Effector CD4-positive, alpha-beta T cell (primary cell): Measurements from ENCODE around the gene PAX7.

Source experiments
- DNase-seq: peaks from one replicate; pipeline ENCODE4 v3.0.0-alpha.2; 2020

PAX7 gene

DNA sequence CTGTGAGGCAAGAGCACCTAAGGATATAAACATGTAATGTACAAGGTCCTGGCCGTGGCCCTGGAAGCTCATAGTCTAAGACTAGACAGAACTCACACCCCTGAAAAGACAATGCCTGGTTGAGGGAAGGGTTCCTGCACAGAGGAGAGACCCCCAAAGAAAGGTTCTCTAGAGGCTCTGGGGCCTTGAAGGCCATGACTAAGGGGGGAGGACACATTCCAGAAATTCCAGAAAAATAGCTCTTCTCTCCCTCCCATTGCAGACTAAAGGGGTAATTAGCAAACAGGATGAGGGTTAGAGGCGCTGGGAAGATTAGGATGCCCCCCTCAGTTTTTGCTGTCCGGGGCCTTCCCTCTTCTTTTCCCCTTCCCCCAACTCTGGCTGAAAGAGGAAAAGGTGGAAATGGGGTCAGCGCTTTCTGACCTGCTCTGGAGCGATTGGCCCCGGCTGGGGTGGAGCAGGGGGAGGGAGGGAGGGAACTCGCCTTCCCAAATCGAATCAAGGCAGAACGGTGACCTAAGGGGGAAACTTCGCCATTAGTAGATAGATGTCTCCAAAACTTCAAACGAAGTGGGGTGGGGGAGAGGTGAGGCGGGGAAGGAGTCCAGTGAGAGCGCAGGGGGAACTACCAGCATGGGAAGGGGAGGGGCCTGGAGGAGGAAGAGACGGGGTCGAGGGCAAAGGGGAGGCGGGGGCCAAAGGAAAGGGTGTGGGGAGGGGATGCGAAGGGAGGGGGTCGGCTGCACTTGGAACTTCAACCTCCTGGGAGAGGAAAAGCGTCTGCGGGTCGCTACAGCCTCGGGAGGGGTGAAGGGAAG is 11.8 kb downstream of the PAX7 start:
- DNase-seq, result no peak

DNA sequence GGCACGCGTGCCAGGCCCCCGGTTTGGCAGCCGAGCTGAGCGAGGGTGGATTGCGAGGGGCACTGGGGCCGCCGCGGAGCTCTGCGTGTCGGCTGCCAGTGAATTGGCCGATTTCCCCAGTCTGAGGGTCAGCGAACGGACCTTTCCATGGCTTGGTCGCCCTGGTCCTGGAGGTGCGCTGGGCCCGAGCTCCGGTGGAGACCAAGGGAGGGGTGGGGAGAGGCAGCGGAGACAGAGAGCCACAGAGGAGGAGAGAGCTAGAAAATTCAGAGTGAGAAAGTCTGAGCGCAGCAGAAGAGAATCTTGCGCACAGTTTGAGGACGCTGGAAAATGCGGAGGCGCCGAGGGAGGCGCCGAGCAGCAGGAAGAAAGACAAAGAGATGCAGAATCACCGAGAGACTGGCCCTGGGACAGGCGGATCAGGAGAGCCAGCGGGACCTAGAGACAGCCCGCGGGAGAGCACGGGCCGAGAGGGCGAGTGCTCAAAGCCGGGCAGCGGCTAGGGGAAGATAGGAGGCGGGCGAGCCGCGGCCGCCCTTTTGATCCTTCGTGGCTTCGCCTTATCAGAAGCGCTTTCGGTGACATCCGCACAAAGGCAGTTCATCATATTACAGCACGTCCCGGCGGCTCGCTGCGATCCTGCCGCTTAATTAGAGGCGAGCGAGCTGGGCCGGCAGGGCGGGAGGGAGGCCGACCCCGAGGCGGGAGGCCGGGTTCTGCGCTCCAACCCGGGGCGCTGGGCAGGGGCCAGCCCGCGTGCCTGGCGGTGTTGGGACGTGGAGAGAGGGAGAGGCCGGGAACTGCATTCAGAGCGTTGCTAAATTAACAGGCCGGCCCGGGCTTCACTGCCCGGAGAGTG is 12.7 kb downstream of the PAX7 start:
- DNase-seq, result no peak

- no peak for DNase-seq
Measured at GRCh38 chr1:18644013-18644399, 13.4 kb downstream of the PAX7 start.

DNA sequence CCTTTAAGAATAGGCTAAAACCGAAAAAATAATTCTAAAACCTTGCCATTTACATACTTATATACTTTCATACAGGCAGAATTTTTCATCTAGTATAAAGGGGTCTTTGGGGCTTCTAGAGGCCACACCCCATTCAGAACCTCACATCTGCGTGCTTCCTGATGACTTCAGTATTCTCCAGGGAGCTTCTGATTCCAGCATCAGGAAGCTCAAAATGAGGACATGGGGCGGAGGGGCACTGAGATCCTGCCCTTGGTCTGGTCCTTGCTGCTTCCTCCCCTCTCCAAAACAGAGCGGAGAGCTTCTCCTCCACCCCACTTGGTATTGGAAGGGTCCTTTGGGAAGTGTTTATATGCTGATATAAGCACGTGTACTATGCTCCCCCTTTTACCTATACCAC is 13.8 kb downstream of the PAX7 start:
- DNase-seq, result no peak

GRCh38 chr1:18644973-18645746 is 14.5 kb downstream of the PAX7 start:
- no peak for DNase-seq

- DNase-seq, result no peak
Measured at GRCh38 chr1:18645747-18646090, 15.1 kb downstream of the PAX7 start.

DNA sequence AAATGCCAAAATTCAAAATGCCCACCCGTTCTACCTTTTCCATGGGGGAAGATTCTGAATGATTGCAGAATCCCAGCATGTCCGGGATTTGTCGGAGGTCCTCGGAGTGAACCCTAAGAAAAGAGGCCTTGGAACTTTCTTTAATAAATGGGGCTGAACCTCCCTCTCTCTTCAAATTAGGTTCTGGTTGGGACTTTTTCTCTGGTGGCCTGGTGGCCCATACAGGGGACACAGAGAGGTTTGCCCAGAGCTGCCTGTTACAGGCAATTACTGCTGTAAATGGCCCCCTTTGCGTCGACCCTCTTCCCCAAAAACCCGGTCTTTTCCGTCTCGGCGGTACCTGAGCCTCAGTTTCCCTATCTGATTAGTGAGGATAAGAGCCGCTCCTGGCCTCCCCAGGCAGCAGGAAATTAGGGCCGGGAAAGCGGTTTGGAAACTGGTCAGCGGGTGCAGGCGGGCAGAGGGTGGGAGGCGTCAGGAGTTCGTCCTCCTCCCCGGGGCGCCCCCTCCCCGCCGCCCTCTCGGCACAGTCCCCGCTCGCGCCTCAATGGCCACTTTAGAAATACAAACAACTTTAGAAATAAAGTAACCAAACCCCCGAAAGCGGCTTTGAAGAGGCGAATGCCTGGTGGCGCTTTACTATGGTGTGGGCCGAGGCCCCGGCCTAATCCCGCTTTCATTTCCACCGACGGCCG is 15.6 kb downstream of the PAX7 start:
- no peak for DNase-seq

- no peak for DNase-seq
Measured at GRCh38 chr1:18646786-18647410, 16.3 kb downstream of the PAX7 start.

DNA sequence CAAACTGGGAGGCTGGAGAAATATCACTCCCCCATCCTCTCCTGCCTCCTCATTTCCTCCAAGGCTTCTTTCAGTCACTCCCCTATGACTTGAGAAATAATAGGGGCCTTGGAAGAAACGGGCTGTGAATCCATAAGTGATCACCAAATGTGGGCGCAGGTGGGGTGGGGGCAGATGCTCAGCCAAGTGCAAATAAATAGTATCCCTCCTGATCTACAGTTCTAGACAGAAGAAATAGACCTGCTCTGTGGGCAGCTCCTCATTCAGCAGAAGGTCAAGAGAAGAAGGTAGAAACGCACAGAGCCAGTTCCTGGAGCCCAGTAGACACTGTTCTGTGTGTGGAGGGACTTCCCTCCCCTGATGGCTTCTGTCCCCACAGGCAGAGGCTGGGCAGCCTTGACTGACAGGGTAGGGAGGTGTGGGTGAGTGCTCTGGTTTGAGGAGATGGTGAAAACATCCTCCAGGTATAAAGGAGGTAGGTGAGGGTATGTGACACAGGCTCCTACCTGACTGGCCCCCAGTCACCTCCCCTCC is 17.1 kb downstream of the PAX7 start:
- no peak for DNase-seq

DNA sequence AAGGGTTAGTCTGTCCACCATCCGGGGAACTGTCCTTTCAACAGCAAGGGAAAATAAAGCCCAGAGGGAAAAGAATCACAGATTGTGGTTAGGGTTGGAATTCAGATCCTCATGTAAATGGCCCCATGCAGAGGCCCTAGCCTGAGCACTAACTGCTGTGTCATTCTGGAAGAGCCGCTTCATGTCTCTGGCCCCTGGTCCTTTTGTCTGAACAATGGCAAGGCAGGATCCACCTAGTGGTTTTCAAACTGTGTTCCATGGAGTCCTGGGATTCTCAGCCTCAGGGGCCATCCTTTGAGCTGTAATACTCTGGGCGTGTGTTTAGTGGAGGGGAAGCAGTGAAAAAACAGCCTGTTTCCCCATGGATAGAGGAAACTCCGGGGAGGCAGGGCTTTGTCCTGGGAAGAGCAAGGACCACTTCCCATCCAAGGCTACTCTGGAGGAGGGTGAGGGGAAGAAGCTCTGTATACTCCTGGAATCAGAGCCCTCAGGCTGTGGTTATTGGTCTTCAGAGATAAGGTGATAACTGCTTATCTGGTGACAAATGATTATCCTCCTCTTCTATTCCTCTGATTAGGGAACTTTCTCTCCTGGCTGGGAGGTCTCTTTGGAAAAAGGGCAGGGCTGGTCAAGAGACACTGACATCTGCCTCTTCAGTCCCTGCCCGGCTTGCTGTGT is 19.2 kb downstream of the PAX7 start:
- no peak for DNase-seq

DNA sequence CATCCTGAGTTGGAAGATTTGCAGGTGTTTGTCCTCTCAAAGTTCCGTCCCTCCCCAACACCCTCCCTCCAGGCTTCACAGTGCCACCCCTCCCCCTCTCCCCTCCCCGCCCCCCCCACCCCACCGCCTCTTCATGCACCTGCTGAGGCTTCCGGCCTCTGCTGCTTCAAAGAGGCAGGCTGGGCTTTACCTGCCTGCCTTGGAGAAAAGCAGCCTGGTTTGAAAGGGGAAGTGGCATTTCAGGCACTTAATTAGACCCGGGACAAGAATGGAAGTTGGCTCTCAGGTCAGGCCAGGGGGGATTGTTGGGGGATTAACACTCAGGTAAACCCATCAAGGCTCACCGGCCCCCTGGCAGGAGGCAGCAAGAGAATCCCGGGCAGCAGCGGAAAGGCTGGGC is 21.1 kb downstream of the PAX7 start:
- no peak for DNase-seq

DNA sequence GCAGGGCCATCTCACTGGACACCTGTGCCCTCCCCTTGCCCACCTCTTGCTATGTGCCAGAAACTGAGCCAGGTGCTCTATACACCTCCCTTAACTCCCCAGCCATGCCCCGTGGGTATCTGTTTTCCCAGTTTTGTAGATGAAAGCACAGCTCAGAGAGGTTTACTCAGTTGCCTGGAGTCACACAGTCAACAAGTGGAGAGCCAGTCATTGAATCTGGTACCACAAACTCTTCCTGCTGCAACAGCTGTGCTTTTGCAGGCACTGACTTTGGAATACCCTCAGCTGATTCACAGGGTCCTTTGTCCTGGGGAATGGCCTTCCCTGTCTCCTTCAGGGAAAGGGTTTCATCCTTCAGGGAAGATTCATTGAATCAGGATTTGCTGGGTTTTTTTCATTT is 22.1 kb downstream of the PAX7 start:
- DNase-seq, result no peak

DNA sequence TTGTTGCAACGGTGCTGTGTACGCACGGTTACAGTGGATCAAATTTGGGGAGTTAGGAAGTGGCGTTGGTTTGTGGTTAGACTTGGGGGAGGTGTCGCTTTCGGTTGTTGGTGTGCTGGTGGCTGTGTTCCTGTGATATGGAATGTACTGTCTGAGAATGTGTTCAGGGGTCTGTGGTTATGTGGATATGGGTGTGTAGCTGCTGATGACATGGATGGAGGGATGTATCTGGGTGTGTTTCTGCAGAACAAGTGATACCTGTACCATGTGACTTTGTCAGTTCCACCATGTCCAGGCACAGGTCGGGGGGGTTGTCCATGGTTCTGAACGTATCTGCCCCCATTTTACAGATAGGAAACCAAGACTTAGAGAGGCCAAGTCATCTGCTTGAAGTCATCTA is 22.7 kb downstream of the PAX7 start:
- DNase-seq, result no peak

DNA sequence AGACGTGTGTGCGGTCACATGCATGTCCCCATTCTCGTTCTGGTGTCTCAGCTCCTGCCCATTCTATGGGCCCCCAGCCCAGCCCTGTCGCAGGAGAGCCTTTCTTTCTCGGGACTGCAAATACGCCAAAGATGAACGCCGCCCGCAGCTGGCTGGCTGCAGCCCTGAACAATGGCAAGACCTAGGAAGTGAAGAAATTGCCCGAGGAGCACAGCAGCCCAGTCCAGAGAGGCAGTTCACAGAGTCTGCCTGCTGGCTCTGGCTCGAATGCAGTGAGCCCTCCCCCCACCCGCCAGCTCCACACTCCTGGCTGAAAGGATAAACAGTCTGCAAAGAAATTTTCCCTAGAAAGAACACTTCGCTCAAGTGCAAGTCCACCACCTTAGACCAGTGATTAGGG is 23.3 kb downstream of the PAX7 start:
- DNase-seq, result no peak

DNA sequence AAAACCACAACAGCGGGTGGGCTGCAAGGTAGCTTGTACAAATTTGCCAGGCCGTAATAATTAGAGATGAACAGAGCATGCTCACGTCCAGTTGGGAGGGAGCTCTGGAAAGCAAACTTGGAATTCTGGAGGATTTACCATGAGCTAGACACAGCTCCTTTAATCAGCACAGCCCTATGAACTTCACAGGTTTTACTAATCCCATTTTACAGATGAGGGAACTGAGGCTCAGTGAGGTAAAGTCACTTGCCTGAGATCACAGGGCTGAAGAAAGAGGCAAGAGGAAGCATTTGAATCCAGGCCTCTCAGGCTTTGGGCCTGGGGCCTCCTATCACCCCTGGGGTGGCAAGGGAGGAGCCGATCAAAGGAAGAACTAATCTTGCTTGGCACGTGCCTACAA is 24.0 kb downstream of the PAX7 start:
- DNase-seq, result no peak

DNA sequence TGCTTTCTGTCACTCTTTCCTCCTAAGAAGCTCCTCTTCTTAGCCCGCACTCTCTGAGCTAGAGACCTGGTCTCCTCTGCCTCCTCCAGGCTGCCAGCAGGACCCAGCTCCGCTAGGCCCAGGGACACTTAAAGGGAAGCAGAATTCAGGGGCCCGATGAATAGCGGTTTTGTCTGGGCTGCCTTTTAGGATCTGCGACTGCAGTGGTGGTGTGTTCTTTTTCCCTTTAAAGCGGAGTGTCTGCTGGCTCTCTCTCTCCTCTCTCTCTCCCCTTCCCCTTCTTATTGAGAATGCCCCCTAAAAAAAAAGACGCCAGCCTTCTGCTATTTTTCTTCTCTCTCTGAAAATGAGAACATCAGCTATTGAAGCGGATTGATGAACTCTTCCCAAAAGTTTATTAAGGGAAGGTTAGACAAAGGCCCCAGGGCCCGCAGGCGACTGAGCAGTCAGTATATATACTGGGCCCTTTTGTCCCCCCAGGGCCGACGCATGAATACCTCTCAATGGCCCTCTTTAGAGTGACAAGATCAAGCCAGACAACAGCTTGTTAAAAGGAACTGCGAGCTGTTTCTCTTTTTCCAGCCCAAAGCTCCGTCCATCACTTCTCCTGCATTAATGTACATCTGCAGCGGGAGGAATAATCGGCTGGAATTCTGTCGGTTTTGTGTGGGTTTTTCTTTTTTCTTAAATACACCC is 27.0 kb downstream of the PAX7 start:
- DNase-seq, result no peak

DNA sequence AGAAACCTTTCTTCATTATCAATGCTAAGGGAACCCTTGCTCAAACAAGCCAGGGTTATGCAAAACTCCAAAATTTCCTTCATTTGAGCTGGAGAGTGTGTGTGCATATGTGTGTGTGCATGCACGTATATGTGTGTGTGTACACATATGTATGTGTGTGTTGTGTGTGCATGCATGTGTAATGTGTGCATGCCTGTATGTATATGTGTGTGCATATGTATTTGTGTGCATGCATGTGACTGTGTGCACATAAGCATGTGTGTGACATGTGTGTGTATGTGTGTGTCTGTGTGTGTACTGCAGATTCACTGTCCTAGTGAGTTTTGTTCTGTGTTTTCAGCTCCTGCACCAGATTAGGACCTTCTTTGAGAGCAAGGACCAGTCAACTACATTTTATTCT is 28.2 kb downstream of the PAX7 start:
- DNase-seq, result no peak

- no peak for DNase-seq
Measured at GRCh38 chr1:18661404-18662285, 31.0 kb downstream of the PAX7 start.

- no peak for DNase-seq
Measured at GRCh38 chr1:18662286-18662639, 31.6 kb downstream of the PAX7 start.
